ENCODE measurements around the gene RYR2.
"Not testable (repeated sequence)": the region's sequence is repeated elsewhere in the genome, so short reads cannot be mapped to it uniquely, and the experiment has no call there.

RYR2 gene

DNA sequence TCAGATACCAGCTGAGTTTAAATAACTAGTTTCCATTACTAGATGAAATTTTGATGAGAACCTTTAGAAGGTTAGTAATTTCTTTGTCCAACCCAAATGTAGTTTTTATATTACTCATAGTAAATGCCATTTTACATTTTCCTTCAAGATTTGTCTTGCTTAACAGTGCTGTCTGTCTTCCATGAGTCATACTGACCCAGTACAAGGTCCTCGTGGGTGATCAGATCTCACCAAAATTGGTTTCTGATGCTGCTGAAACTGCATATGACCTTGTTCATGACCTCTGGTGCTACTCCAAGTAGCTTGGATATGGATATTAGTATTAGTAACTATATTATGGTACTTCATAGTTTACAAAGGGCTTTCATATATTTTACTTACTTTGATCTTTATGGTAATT, 207.1 kb downstream of the RYR2 start:
- no peak for DNase-seq (ENCODE audit: low read depth in 3 of 3, low spot score in 1 of 3)

DNA sequence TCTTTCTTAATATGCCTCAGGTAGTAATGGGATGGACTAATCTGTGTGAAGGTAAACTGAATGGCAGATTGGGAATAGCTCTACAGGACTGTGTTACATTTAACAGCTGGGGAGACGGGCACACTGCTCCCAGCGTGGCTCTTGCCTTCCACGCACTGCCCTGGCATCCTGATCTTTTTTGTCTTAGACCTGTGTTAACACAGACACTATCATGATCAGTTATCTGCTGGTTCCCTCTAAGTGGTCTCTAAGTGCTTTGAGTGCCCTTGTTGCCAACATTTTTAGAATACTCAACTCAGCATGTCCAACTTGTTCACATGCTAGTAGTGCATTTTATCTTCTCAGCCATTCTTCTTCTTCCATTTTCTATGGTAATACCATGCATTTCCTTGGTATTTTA, 208.1 kb downstream of the RYR2 start:
- no peak for DNase-seq (ENCODE audit: low read depth in 3 of 3, low spot score in 1 of 3)

DNA sequence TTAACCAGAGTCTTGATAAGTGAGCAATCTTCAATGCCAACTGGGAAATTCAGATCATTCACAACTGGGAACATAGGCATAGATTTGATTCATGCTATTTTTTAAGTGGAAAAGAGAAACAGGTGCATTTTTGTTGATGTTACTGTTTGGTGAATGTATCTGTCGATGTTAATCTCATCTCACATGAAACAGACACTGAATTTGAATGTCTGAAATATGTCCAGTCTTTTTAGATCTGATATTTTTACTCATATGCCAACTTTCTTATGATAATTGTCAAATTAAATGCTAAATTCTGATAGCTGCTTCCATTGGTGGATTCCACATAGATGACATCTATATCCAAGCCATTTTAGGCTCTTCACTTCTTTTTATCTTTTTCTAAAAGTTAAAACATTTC, 213.1 kb downstream of the RYR2 start:
- DNase-seq (ENCODE audit: low read depth in 3 of 3, low spot score in 1 of 3): no peak

DNA sequence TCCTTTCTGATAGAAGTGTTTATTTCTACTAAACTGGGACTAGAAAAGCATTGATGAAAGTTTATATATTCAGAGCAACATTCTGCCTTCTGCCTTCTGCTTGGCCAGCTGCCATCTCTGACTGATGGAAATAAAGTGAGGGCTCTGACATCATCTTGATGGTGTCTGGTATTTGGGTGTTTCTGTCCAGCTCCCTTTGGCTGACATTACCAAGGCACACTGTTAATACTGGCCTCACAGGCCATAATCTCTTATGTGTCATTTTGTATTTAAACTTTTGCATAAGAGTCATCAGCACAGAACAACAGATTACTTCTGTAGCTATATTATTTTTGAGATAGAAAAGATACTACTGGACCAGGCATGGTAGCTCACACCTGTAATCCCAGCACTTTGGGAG, 216.9 kb downstream of the RYR2 start:
- DNase-seq (ENCODE audit: low read depth in 3 of 3, low spot score in 1 of 3): no peak

DNA sequence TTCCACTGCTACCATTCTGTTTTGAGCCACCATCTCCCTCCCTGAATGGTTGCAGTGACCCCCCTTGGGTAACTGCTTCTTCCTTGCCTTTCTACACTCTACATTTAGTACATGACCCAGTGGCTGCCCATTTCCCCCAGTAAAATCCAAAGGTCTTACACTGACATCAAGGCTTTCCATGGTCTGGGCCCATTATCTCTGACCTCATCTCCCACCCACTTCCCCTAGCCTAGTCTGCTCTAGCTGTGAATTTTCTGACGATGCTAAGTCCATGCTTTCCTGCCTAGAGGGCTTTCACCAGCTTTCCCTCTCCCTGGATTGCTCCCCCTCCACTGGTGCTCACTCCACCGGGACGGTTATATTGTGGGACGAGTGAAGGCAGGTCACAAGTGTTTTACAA, 219.2 kb downstream of the RYR2 start:
- DNase-seq (ENCODE audit: low read depth in 3 of 3, low spot score in 1 of 3): no peak

DNA sequence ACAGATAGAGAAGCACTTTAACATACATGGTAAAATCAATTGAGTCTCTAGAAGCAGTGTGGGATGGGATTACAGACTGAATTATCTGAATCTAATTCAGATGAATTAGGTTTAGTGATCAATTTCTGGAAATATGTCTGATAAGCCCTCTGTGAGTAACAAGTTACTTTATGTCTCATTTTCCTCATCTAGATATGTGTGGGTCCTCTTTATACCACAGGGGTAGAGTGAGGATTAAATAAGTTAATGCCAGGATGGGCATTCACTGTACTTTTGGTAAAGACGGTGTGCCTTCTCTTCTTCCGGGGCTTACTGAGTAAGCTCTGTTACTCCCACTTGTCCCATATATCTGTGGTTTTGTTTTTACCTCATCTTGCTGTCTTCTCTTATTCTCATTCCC, 225.8 kb downstream of the RYR2 start:
- no peak for DNase-seq (ENCODE audit: low read depth in 3 of 3, low spot score in 1 of 3)

DNA sequence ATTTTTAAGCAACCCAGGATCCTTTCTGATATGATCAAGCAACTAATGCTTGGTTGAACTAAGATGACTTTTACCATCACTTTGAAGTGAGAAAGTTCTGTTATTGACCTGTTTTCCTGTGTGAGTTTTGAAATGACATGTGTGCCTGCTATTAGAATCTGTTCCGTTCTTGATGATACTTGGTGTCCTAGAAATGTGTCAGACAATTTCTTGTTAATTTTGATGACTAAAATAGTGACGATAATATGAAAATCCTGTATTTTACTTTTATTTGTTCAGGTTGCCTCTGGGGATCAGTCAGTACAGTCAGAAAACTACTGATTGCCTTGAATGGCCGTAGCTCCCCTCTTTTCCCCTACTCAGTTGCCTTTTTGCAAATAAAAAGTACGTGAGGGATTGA, 228.0 kb downstream of the RYR2 start:
- no peak for DNase-seq (ENCODE audit: low read depth in 3 of 3, low spot score in 1 of 3)

DNA sequence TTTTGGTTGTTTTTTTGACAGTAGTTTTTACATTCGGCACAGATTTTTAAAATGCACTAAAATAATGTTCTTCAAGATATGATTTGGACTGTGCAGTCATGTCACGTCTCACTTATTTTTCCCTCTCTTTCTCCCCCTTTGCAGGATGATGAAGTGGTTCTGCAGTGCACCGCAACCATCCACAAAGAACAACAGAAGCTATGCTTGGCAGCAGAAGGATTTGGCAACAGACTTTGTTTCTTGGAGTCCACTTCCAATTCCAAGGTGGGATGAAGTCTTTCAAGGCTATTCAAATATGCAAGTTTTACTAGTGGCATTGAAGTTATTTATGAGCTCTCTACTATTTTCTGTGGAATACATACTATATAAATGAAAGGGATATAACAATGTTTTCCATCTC, 228.4 kb downstream of the RYR2 start:
- no peak for DNase-seq (ENCODE audit: low read depth in 3 of 3, low spot score in 1 of 3)

DNA sequence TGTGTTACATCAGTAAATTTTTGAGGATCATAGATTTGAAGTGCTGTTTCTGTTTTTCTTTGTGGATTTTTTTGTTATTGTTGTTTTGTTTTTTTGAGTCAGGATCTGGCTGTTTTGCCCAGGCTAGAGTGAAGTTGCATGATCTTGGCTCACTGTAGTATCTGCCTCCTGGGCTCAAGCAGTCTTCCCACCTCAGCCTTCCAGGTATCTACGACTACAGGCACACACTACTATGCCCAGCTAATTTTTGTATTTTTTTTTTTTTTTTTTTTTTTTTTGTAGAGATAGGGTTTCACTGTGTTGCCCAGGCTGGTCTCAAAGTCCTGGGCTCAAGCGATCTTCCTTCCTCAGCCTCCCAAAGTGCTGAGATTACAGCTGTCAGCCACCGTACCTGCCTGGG, 236.0 kb downstream of the RYR2 start:
- not testable (repeated sequence) for DNase-seq (ENCODE audit: low read depth in 3 of 3, low spot score in 1 of 3)

DNA sequence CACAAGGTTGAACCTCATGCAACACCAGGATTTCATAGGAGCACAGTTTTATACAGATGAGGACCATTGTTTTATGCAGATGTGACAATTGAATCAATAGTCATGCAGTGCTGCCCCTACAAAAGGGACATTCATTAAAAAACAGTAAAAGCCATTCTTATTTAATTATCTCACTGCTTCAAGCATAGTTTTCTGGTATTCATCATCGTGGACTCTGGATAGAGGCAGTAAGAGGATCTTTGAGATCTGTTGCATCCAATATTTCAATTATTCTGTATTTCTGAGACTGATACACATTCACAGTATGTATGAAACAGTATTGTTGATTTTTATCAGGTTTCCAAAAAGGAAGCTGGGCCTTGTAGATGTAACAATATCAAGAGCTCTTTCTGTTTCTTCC, 237.6 kb downstream of the RYR2 start:
- no peak for DNase-seq (ENCODE audit: low read depth in 3 of 3, low spot score in 1 of 3)

DNA sequence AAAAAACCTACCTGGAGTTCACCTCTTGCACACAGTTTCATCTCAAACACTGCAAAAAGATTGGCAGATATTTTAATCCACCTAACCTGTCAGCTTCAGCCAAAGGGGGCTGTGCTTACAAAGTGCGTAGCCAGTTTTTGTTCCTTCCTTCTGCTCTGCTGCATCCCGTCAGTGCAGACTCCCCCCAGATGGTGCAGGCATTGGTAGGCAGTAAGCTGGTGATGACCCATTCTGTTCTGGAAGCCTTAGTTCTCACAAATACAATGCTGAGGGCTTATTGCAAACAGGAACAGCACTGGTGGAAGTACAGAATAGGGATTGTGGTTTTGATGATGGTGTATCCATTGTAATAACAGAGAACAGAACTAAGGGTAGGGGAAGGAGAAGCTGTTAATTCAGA, 239.5 kb downstream of the RYR2 start:
- no peak for DNase-seq (ENCODE audit: low read depth in 3 of 3, low spot score in 1 of 3)

DNA sequence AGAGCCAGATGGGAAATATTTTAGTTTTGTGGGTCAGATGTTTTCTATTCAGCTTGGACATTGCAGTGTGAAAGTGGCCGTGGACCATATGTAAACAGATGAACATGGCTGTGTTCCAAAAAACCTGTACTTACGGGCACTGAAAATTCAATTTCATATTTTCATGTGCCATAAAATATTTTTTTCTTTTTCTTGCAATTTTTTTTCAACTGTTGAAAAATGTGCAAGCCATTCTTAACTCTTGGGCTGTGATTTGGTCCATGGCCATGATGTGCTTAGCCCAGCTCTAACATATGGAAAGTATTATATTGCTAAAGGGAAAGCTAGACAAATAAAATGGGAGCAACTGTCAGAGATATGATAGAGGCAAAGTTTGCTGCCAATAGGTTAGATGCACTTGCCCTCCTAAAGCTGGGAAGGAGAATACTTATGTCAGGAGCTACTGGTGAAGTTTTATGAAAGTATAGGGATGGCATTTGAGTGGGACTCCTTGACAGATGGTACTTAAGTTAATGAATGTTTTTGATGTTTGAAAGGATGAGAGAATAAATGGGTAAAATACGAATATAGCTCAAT, 240.3 kb downstream of the RYR2 start:
- no peak for DNase-seq (ENCODE audit: low read depth in 3 of 3, low spot score in 1 of 3)

DNA sequence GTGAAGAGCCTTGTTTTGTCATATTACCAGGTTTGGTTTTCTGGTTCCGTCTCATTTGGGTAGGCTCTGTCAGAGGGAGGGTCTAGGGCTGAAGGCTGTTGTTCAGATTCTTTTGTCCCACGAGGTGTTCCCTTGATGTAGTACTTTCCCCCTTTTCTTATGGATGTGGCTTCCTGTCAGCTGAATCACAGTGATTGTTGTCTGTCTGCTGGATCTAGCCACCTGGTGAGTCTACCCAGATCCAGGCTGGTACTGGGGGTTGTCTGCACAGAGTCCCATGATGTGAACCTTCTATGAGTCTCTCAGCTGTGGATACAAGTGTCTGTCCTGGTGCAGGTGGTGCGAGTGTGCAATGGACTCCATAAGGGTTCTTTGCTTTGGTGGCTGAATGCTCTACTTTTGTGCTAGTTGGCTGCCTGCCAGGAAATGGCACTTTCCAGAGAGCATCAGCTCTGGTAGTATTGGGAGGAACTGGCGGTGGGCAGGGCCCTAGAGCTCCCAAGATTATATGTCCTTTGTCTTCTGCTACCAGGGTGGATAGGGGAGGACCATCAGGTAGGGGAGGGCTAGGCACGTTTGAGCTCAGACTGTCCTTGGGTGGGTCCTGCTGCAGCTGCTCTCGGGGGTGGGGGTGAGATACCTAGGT, 246.0 kb downstream of the RYR2 start:
- DNase-seq (ENCODE audit: low read depth in 3 of 3, low spot score in 1 of 3): no peak

DNA sequence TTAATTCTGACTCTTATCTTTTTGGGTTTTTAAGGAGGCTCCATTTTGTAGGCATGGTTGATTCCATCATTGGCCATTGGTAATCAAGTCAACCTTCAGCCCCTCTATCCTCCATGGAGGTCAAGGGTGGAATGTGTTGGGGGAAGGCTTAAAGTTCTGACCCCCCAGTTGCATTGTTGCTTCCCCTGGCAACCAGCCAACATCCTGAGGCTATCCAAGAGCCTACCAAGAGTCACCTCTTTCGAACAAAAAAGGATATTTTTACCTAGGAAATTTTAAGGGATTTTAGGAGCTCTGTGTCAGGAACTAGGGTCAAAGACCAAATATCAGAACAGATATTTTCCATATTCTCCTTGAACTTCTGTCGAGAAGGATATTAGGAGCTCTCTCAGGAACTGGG, 251.8 kb downstream of the RYR2 start:
- DNase-seq (ENCODE audit: low read depth in 3 of 3, low spot score in 1 of 3): no peak

DNA sequence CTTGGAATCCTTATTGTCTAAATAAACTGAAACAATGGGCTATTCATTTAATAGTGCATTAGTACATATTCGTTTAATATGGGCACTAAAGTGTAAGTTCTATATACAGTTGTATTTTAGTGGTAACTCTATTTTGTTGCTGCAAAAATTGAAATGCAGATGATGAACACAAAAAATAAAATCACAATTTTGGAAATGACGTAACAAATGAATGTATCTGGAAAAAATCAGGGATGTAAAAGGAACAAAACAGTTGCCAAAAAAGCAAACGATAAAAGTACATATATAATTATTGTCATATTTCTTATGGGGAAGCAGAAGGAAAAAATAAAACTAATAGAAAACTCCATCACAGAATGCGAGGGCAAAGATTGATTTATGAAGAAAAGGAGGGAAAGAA, 254.9 kb downstream of the RYR2 start:
- no peak for DNase-seq (ENCODE audit: low read depth in 3 of 3, low spot score in 1 of 3)

DNA sequence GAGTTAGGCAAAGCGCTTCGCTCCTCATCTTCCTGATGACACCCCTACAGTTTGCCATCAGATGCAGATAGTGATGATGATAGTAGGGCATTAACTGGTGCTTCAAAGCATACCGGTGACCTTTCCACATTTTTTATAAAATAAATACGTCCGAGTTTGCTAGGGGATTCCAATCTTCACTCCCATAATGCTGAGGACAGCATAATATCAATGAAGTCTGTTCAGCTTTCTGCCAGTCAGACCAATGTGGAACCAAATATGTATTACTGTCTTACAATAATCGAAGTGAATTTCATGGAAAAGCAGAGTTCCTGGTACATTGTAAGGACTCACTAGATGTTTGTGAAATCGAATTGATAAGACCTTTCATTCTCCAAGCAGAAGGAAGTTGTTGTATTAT, 258.7 kb downstream of the RYR2 start:
- DNase-seq (ENCODE audit: low read depth in 3 of 3, low spot score in 1 of 3): no peak

DNA sequence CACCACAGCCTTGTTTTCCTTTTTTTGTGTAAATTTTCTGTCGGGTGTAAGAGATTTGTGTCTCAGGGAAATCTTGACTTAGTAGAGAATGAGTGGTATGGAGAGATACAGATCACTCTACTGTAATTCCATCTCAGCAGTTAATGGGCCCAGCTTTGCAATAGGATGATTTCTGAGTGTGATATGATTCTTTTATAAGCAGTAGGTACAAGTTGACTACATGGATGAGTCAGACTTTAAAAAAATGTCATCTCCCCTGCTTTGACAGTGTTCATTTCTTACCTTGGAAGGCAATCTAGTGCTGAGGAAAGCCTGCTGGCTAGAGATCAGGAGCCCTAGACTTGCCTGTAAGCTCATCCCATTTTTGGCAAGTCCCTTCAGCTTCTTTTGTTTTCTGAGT, 261.9 kb downstream of the RYR2 start:
- no peak for DNase-seq (ENCODE audit: low read depth in 3 of 3, low spot score in 1 of 3)

DNA sequence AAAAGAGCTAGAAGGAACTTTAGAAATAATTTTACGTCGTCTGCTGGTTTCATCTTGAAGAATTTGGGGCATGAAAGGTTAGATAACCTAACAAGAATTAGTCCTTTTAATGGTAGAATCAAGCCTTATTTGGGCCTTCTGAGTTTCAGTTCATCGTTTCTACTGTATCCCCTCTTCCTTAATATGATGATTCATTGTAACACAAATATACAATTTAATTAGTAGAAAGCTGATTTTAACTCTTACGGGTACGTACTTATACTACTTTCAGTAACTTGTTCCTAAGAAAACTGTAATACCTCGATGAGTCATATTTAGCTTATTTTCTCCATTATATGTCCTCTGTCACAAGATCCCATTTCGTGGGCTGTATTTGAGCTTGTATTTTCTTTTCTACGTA, 264.7 kb downstream of the RYR2 start:
- no peak for DNase-seq (ENCODE audit: low read depth in 3 of 3, low spot score in 1 of 3)

DNA sequence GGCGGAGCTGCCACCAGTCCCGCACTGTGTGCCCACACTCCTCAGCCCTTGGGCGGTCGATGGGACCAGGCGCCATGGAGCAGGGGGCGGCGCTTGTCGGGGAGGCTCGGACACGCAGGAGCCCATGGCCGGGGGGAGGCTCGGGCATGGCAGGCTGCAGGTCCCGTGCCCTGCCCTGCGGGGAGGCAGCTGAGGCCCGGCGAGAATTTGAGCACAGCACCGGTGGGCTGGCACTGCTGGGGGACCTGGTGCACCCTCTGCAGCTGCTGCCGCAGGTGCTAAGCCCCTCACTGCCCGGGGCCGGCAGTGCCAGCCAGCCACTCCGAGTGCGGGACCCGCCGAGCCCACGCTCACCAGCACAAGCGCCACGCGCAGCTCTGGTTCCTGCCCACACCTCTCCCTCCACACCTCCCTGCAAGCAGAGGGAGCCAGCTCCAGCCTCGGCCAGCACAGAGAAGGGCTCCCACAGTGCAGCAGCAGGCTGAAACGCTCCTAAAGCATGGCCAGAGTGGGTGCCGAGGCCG, 267.7 kb downstream of the RYR2 start:
- DNase-seq (ENCODE audit: low read depth in 3 of 3, low spot score in 1 of 3): no peak

DNA sequence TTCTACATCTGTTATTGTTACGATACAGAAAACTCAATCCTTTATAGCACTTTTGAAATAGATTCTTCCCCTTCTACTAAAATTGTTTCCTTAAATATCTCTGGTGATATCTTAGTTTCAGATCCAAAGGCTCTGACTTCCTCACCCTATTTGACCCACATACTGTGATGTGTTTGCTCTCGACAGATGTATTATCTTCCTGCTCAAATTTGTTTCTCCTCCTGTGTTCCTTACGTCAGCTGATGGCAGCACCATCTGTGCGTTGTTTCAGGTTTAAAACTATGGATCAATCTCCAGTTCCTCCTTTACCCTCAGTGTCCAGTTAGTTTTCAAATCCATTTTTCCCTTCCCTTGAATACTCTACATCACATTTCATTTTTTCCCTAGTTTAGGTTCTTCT, 274.4 kb downstream of the RYR2 start:
- no peak for DNase-seq (ENCODE audit: low read depth in 3 of 3, low spot score in 1 of 3)

DNA sequence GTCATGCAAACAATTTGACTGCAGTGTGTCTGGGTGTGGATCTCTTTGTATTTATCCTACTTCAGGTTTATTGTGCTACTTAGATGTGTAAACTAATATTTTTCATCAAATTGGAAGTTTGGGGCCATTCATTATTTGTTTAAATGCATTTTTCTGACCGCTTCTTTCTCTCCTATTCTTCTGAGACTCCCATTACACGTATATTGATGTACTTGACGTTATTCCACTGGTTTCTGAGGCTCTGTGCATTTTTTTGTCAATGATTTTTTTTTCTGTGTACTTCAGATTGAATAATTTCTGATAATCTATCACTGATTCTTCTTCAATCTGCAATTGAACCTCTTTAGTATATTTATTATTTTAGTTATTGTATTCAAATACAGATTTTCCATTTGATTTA, 276.8 kb downstream of the RYR2 start:
- no peak for DNase-seq (ENCODE audit: low read depth in 3 of 3, low spot score in 1 of 3)

DNA sequence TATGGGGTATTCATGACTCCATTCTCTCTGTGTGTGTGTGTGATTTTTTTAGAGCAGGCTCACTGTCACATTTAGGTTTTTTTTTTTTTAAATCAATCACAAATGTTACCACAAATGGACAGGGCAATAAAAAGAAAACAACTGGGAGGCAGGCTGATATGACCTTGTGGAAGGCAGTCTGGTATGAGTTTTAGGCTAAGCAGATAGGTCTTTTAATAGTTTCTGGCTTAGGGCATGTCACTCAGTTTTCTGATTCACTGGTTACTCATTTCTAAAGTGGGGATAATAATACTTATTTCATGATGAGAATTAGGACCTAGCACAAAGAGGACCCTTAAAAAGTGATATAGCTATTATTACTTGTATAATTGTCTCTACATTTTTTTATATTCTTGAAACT, 278.9 kb downstream of the RYR2 start:
- no peak for DNase-seq (ENCODE audit: low read depth in 3 of 3, low spot score in 1 of 3)

DNA sequence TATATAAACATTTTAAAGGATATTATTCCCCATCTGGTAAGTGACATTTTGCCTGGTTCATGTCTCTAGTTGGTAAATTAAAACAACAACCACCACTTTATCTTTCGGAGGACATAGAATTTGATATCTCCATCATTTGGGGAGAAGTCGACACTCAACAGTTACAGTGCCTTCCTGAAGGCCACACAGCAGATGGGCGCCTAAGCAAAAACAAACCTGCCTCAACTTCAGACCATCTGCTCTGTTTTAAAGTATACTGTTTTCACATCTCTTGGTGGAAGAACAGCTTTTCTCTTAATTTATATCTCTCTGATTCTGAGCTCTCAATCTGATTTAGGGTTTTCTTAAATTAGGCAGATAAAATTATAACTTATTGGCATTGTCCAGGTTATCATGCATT, 282.2 kb downstream of the RYR2 start:
- DNase-seq (ENCODE audit: low read depth in 3 of 3, low spot score in 1 of 3): no peak

All from stimulated activated CD4-positive, alpha-beta T cell treated with anti-CD3 and anti-CD28 coated beads, TNF-alpha, amount 100 ng/mL, for 1 hour (primary cell).